T-helper 22 cell (primary cell): ENCODE data around the gene ZNF189.

Experiments
- DNase-seq: peaks from one replicate; pipeline ENCODE4 v3.0.0-alpha.2; 2020; ENCODE audit warnings: low read depth

The ZNF189 gene

GRCh38 chr9:101398068-101398929 lies at the start of gene ZNF189, which contains the start of gene MRPL50:
Gene ZNF189, plus strand, starts transcription at chr9:101398851. Its CDS starts 306 bp downstream, at chr9:101399157.
Gene MRPL50, minus strand, starts transcription at chr9:101398618. Its CDS starts 26 bp downstream, at chr9:101398592.
- peak; percentile 97 for DNase-seq

GRCh38 chr9:101350285-101350684 lies 48.4 kb upstream of the ZNF189 start:
- DNase-seq: no peak

- no peak for DNase-seq
Measured at GRCh38 chr9:101352892-101353463, 45.7 kb upstream of the ZNF189 start.

GRCh38 chr9:101353683-101354082 lies 45.0 kb upstream of the ZNF189 start:
- DNase-seq: no peak

- DNase-seq: no peak
Measured at GRCh38 chr9:101354143-101354764, 44.4 kb upstream of the ZNF189 start.

GRCh38 chr9:101354765-101355708 lies 43.6 kb upstream of the ZNF189 start:
- no peak for DNase-seq

- DNase-seq: no peak
Measured at GRCh38 chr9:101356619-101357018, 42.0 kb upstream of the ZNF189 start.

GRCh38 chr9:101359679-101360078 lies 39.0 kb upstream of the ZNF189 start:
- no peak for DNase-seq

GRCh38 chr9:101360647-101361046 lies 38.0 kb upstream of the ZNF189 start:
- no peak for DNase-seq

GRCh38 chr9:101362450-101362849 lies 36.2 kb upstream of the ZNF189 start:
- no peak for DNase-seq

- DNase-seq: no peak
Measured at GRCh38 chr9:101365181-101365580, 33.5 kb upstream of the ZNF189 start.

- DNase-seq: no peak
Measured at GRCh38 chr9:101366038-101366756, 32.5 kb upstream of the ZNF189 start.

GRCh38 chr9:101367323-101367722 lies 31.3 kb upstream of the ZNF189 start:
- DNase-seq: no peak

- no peak for DNase-seq
Measured at GRCh38 chr9:101369286-101369685, 29.4 kb upstream of the ZNF189 start.

- DNase-seq: no peak
Measured at GRCh38 chr9:101369884-101370531, 28.6 kb upstream of the ZNF189 start.

GRCh38 chr9:101371813-101372212 lies 26.8 kb upstream of the ZNF189 start:
- DNase-seq: no peak

- no peak for DNase-seq
Measured at GRCh38 chr9:101372327-101373118, 26.1 kb upstream of the ZNF189 start.

- no peak for DNase-seq
Measured at GRCh38 chr9:101375546-101375945, 23.1 kb upstream of the ZNF189 start.

- no peak for DNase-seq
Measured at GRCh38 chr9:101376111-101376848, 22.4 kb upstream of the ZNF189 start.
